Effector memory CD4-positive, alpha-beta T cell (primary cell): ENCODE measurements around the gene ME1.

Experiments used
- DNase-seq, 3 donors: peaks; one replicate each; pipeline ENCODE4 v3.0.0-alpha.2; 2020
- H3K27ac ChIP-seq: 2 replicates; pipeline ENCODE4 v1.7.0; 2013; ENCODE audit warnings: mild to moderate bottlenecking, low read length, moderate library complexity; ENCODE audit not compliant: insufficient read depth, poor library complexity, severe bottlenecking
- H3K27me3 ChIP-seq: replicated peaks from 2 replicates; pipeline ENCODE4 v1.7.0; 2013; ENCODE audit warnings: mild to moderate bottlenecking, low read length; ENCODE audit not compliant: insufficient read depth, control insufficient read depth, poor library complexity, severe bottlenecking
- H3K36me3 ChIP-seq: 2 replicates; pipeline ENCODE4 v1.7.0; 2013; ENCODE audit warnings: mild to moderate bottlenecking, low read length, moderate library complexity; ENCODE audit not compliant: control insufficient read depth, insufficient read depth
- H3K4me1 ChIP-seq: 2 replicates; pipeline ENCODE4 v1.7.0; 2013; ENCODE audit warnings: low read length, mild to moderate bottlenecking; ENCODE audit not compliant: control insufficient read depth, insufficient read depth, poor library complexity, severe bottlenecking
- H3K4me3 ChIP-seq: 2 replicates; pipeline ENCODE4 v1.7.0; 2013; ENCODE audit warnings: low read length, low read depth, mild to moderate bottlenecking; ENCODE audit not compliant: insufficient read depth, poor library complexity, severe bottlenecking
- H3K9me3 ChIP-seq: 2 replicates; pipeline ENCODE4 v1.7.0; 2013; ENCODE audit warnings: mild to moderate bottlenecking, low read length, moderate library complexity; ENCODE audit not compliant: control insufficient read depth

ME1 gene

GRCh38 chr6:83403191-83403590, 27.7 kb downstream of the ME1 start:
- no peak for DNase-seq
- no peaks in the 10 kb centered on the region for H3K36me3 ChIP-seq
- no peak overlapping the region for H3K4me3 ChIP-seq
- H3K9me3 ChIP-seq: no peaks in the 10 kb centered on the region
- no peaks in the 10 kb centered on the region for H3K4me1 ChIP-seq
- H3K27ac ChIP-seq: no peak overlapping the region
- no peaks in the 10 kb centered on the region for H3K27me3 ChIP-seq

GRCh38 chr6:83389606-83390005, 41.2 kb downstream of the ME1 start:
- Histone ChIP-seq H3K27ac (no peak overlapping the region), H3K4me3 (no peak overlapping the region), H3K9me3 (no peaks in the 10 kb centered on the region), H3K36me3 (no peaks in the 10 kb centered on the region), H3K4me1 (no peaks in the 10 kb centered on the region), H3K27me3 (no peaks in the 10 kb centered on the region)
- DNase-seq: no peak

- no peak overlapping the region for H3K4me3 ChIP-seq
- H3K36me3 ChIP-seq: no peaks in the 10 kb centered on the region
- H3K4me1 ChIP-seq: no peaks in the 10 kb centered on the region
- no peaks in the 10 kb centered on the region for H3K9me3 ChIP-seq
- no peaks in the 10 kb centered on the region for H3K27me3 ChIP-seq
- no peak for DNase-seq
- H3K27ac ChIP-seq: no peak overlapping the region
These were observed 45.4 kb downstream of the ME1 start for GRCh38 chr6:83385473-83385872.

- H3K36me3 ChIP-seq: no peaks in the 10 kb centered on the region
- H3K4me1 ChIP-seq: no peaks in the 10 kb centered on the region
- no peak for DNase-seq
These were observed 46.1 kb downstream of the ME1 start for GRCh38 chr6:83384751-83385150.

GRCh38 chr6:83381949-83382348, 48.9 kb downstream of the ME1 start:
- DNase-seq: no peak
- Histone ChIP-seq H3K4me1 (no peaks in the 10 kb centered on the region), H3K36me3 (no peaks in the 10 kb centered on the region), H3K27ac (no peak overlapping the region), H3K9me3 (no peaks in the 10 kb centered on the region), H3K27me3 (no peaks in the 10 kb centered on the region), H3K4me3 (no peak overlapping the region)

More at GRCh38 chr6:83384751-83385150, 46.1 kb downstream of the ME1 start:
- no peaks in the 10 kb centered on the region for H3K27me3 ChIP-seq
- H3K27ac ChIP-seq: no peak overlapping the region
- H3K4me3 ChIP-seq: no peak overlapping the region
- H3K9me3 ChIP-seq: no peaks in the 10 kb centered on the region

GRCh38 chr6:83378621-83379388, 52.0 kb downstream of the ME1 start:
- Histone ChIP-seq H3K27ac (no peak overlapping the region), H3K36me3 (no peaks in the 10 kb centered on the region), H3K4me1 (no peaks in the 10 kb centered on the region), H3K4me3 (no peak overlapping the region), H3K27me3 (no peaks in the 10 kb centered on the region), H3K9me3 (no peaks in the 10 kb centered on the region)
- no peak for DNase-seq

GRCh38 chr6:83371423-83371822, 59.4 kb downstream of the ME1 start:
- Histone ChIP-seq H3K36me3 (no peaks in the 10 kb centered on the region), H3K4me3 (no peak overlapping the region), H3K27ac (no peak overlapping the region), H3K27me3 (no peaks in the 10 kb centered on the region), H3K9me3 (no peaks in the 10 kb centered on the region), H3K4me1 (no peaks in the 10 kb centered on the region)
- no peak for DNase-seq

- Histone ChIP-seq H3K36me3 (no peaks in the 10 kb centered on the region), H3K27ac (no peak overlapping the region), H3K4me1 (no peaks in the 10 kb centered on the region), H3K27me3 (no peaks in the 10 kb centered on the region), H3K4me3 (no peak overlapping the region), H3K9me3 (no peaks in the 10 kb centered on the region)
- DNase-seq: no peak
These were observed 60.3 kb downstream of the ME1 start for GRCh38 chr6:83370567-83370966.

- H3K4me1 ChIP-seq: no peaks in the 10 kb centered on the region
- H3K27me3 ChIP-seq: no peaks in the 10 kb centered on the region
- no peak for DNase-seq
- H3K4me3 ChIP-seq: no peak overlapping the region
- no peak overlapping the region for H3K27ac ChIP-seq
- H3K36me3 ChIP-seq: no peaks in the 10 kb centered on the region
- no peaks in the 10 kb centered on the region for H3K9me3 ChIP-seq
These were observed 61.2 kb downstream of the ME1 start for GRCh38 chr6:83369692-83370091.

GRCh38 chr6:83368577-83368976, 62.3 kb downstream of the ME1 start:
- H3K4me3 ChIP-seq: no peak overlapping the region
- no peak overlapping the region for H3K27ac ChIP-seq
- H3K4me1 ChIP-seq: no peaks in the 10 kb centered on the region
- no peaks in the 10 kb centered on the region for H3K36me3 ChIP-seq
- no peaks in the 10 kb centered on the region for H3K9me3 ChIP-seq
- no peak for DNase-seq
- no peaks in the 10 kb centered on the region for H3K27me3 ChIP-seq
